ENCODE measurements around the gene ARID1B.

DNA sequence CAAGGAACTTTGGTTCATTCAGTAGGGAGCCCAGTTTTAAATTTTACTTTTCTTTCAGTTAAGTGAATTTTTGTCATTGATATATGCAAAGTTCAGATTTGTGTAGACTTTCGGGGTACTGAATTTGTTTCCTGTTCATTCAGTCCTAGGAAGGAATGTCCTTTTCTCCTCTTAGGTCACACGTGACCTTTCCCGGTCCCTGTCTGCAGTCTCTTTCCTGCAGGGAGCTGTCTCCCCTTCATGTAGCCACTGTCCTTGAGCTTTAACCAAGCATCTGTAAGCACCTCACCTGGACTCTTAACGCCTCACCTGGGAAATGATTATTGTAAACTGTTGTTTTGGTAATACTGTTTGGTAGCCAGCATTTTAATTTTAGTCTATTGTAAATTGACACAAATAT is 190.7 kb downstream of the ARID1B start:
- TF ChIP-seq, protein P1, sequence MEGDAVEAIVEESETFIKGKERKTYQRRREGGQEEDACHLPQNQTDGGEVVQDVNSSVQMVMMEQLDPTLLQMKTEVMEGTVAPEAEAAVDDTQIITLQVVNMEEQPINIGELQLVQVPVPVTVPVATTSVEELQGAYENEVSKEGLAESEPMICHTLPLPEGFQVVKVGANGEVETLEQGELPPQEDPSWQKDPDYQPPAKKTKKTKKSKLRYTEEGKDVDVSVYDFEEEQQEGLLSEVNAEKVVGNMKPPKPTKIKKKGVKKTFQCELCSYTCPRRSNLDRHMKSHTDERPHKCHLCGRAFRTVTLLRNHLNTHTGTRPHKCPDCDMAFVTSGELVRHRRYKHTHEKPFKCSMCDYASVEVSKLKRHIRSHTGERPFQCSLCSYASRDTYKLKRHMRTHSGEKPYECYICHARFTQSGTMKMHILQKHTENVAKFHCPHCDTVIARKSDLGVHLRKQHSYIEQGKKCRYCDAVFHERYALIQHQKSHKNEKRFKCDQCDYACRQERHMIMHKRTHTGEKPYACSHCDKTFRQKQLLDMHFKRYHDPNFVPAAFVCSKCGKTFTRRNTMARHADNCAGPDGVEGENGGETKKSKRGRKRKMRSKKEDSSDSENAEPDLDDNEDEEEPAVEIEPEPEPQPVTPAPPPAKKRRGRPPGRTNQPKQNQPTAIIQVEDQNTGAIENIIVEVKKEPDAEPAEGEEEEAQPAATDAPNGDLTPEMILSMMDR (IDR thresholded peaks at IDR 0.05), result no peak
- no peak for TF ChIP-seq EZH2 (IDR thresholded peaks at IDR 0.05)

Measured in neural progenitor cell (in vitro differentiated cells).